ENCODE measurements around the gene SLC46A1. TPM values are rescaled to one million over a fixed set of nuclear protein-coding genes. Genes with fewer than 3 reads are reported as not detected.

The SLC46A1 gene
- total RNA-seq, 1 donor from 2014 or later = 5.3 TPM

DNA sequence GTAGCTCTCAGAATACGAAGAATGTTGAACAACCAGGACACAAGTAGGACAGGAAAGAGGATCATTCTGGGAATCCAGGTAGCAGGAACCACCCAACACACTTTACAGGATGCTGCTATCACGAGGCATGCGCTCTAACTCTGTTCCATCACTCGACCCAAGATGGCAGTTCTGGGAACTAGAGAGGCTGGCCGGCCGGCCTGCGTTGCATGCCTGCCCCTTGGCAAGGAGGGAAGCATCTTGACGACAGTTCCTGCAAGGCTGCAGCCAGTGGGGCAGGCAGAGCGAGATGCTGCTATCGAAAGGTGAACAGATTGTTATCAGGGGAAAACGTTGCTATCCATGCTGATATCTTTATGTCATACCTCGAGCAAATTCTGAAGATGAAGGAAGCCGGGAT lies 19.2 kb upstream of the SLC46A1 start:
- no peaks in the 10 kb centered on the region for H3K36me3 Mint-ChIP-seq (ENCODE audit: low read depth, unreplicated experiment)
- no peak for DNase-seq (ENCODE audit: low spot score)
- H3K27me3 Mint-ChIP-seq (ENCODE audit: unreplicated experiment) = no peaks in the 10 kb centered on the region
- H3K27ac Mint-ChIP-seq (ENCODE audit: unreplicated experiment) = no peak overlapping the region
- H3K4me1 Mint-ChIP-seq (ENCODE audit: unreplicated experiment) = no peaks in the 10 kb centered on the region
- no peak overlapping the region for H3K4me3 Mint-ChIP-seq (ENCODE audit: unreplicated experiment)
- no peaks in the 10 kb centered on the region for H3K9me3 Mint-ChIP-seq (ENCODE audit: unreplicated experiment)
- TF ChIP-seq, protein P1, sequence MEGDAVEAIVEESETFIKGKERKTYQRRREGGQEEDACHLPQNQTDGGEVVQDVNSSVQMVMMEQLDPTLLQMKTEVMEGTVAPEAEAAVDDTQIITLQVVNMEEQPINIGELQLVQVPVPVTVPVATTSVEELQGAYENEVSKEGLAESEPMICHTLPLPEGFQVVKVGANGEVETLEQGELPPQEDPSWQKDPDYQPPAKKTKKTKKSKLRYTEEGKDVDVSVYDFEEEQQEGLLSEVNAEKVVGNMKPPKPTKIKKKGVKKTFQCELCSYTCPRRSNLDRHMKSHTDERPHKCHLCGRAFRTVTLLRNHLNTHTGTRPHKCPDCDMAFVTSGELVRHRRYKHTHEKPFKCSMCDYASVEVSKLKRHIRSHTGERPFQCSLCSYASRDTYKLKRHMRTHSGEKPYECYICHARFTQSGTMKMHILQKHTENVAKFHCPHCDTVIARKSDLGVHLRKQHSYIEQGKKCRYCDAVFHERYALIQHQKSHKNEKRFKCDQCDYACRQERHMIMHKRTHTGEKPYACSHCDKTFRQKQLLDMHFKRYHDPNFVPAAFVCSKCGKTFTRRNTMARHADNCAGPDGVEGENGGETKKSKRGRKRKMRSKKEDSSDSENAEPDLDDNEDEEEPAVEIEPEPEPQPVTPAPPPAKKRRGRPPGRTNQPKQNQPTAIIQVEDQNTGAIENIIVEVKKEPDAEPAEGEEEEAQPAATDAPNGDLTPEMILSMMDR (IDR thresholded peaks at IDR 0.05; ENCODE audit: unreplicated experiment) = no peak

DNA sequence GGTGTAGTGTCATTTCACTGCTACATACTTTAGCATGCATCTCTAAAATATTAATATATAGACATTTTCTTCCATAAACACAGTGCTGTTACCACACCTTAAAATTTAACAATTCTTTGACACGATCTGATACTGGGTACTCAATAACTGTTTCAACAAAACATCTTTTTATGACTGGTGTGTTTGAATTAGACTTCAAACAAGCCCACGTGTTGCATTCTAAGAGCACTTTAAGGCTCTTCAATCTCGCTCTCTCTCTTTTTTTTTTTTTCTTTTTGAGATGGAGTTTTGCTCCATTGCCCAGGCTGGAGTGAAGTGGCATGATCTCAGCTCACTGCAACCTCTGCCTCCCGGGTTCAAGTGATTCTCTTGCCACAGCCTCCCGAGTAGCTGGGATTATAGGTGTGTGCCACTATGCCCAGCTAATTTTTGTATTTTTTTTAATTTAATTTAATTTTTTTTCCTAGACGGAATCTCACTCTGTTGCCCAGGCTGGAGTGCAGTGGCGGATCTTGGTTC lies 15.8 kb upstream of the SLC46A1 start:
- DNase-seq (ENCODE audit: low spot score) = no peak
- H3K9me3 Mint-ChIP-seq (ENCODE audit: unreplicated experiment) = no peaks in the 10 kb centered on the region
- no peak overlapping the region for H3K4me3 Mint-ChIP-seq (ENCODE audit: unreplicated experiment)
- H3K27me3 Mint-ChIP-seq (ENCODE audit: unreplicated experiment) = no peaks in the 10 kb centered on the region
- no peak overlapping the region for H3K27ac Mint-ChIP-seq (ENCODE audit: unreplicated experiment)
- H3K4me1 Mint-ChIP-seq (ENCODE audit: unreplicated experiment) = no peaks in the 10 kb centered on the region
- TF ChIP-seq, protein P1 (IDR thresholded peaks at IDR 0.05; ENCODE audit: unreplicated experiment) = no peak
- H3K36me3 Mint-ChIP-seq (ENCODE audit: low read depth, unreplicated experiment) = no peaks in the 10 kb centered on the region

DNA sequence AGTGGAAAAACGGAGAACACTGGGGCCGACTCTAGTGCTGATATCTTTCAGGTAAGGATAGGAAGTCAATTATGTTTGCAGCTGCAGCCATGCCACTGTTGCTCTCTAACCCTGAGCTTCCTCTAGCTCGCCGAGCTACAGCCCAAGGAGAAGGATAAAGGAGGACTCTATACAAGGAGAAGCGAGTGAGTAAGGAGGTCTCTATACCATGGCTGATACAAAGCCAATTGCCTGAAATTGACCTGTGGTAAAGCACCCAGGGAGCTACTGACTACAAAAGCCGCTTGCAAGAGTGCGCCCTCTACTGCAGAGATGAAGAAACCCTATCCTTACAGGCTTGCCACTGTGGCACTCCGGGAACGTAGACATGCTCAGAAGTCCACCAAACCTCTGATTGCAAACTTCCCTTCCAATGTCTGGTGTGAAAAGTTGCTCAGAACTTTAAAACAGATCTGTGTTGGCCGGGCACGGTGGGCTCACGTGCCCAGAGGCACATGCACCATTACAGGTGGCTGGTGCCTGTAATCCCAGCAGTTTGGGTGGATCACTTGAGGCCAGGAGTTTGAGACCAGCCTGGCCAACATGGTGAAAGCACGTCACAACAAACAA lies 10.8 kb upstream of the SLC46A1 start:
- Mint-ChIP-seq H3K27me3 (ENCODE audit: unreplicated experiment) (peaks cover 5% of the 10 kb centered on the region), H3K9me3 (ENCODE audit: unreplicated experiment) (no peaks in the 10 kb centered on the region), H3K27ac (ENCODE audit: unreplicated experiment) (peak overlapping the region; percentile 27), H3K36me3 (ENCODE audit: low read depth, unreplicated experiment) (no peaks in the 10 kb centered on the region), H3K4me1 (ENCODE audit: unreplicated experiment) (peaks cover 2% of the 10 kb centered on the region), H3K4me3 (ENCODE audit: unreplicated experiment) (no peak overlapping the region)
- TF ChIP-seq, protein P1 (IDR thresholded peaks at IDR 0.05; ENCODE audit: unreplicated experiment) = peak; percentile 55
- peak; percentile 61 for DNase-seq (ENCODE audit: low spot score)

DNA sequence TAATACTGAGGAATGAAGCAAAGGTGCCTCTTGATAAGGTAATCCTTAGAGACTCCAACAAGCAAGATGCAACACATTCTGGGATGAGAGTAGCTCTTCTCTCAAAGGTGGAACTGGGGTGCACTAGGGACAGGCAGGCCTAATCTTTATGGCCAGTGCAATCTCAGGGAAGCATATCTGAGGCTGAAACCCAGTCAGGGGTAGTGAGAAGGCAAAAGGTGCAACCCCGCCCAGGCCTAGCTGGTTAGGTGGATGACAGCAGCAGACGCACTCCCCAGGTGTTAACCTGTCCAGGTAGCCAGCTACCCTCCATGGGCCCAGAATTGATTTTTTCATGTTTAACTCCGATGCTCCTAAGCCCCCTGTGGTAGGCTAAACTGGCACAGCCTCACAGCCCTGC lies 9.9 kb upstream of the SLC46A1 start:
- Mint-ChIP-seq H3K9me3 (ENCODE audit: unreplicated experiment) (no peaks in the 10 kb centered on the region), H3K27ac (ENCODE audit: unreplicated experiment) (no peak overlapping the region), H3K36me3 (ENCODE audit: low read depth, unreplicated experiment) (no peaks in the 10 kb centered on the region), H3K27me3 (ENCODE audit: unreplicated experiment) (peaks cover 5% of the 10 kb centered on the region), H3K4me1 (ENCODE audit: unreplicated experiment) (peaks cover 2% of the 10 kb centered on the region), H3K4me3 (ENCODE audit: unreplicated experiment) (no peak overlapping the region)
- TF ChIP-seq, protein P1 (IDR thresholded peaks at IDR 0.05; ENCODE audit: unreplicated experiment) = no peak
- DNase-seq (ENCODE audit: low spot score) = no peak

DNA sequence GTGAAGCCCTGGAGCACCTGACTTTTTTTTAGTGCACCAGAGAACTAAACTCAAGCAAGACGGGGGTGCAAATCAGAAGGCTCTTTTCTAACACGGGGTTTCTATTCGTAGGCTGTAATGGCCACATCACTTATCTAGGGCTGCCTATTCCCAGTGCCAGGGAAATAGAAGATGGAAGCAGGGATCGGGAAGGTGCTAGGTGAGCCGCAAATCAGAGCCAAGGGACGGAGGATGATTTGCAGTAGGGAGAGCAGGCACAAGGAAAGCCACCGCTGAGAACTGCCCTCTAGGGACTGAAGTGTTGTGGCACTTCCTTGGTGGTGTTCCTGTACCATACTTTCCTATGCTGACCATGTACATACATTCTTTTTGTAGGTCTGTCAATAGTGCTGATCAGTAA lies 7.8 kb upstream of the SLC46A1 start:
- Mint-ChIP-seq H3K36me3 (ENCODE audit: low read depth, unreplicated experiment) (no peaks in the 10 kb centered on the region), H3K9me3 (ENCODE audit: unreplicated experiment) (no peaks in the 10 kb centered on the region), H3K27me3 (ENCODE audit: unreplicated experiment) (peaks cover 5% of the 10 kb centered on the region), H3K4me3 (ENCODE audit: unreplicated experiment) (no peak overlapping the region), H3K27ac (ENCODE audit: unreplicated experiment) (no peak overlapping the region), H3K4me1 (ENCODE audit: unreplicated experiment) (peaks cover 2% of the 10 kb centered on the region)
- no peak for DNase-seq (ENCODE audit: low spot score)
- TF ChIP-seq, protein P1 (IDR thresholded peaks at IDR 0.05; ENCODE audit: unreplicated experiment) = no peak
